ENCODE results near the gene TRUB1. TPM values are rescaled to one million over a fixed set of nuclear protein-coding genes. Genes with fewer than 3 reads are reported as not detected.
"Not testable (repeated sequence)": the region's sequence is repeated elsewhere in the genome, so short reads cannot be mapped to it uniquely, and the experiment has no call there.

Gene TRUB1
- total RNA-seq: 18.4 TPM
- long read RNA-seq, transcript TRUB1-201 (8 exons, 3,408 nt): major isoform, 42 of 48 reads
- long read RNA-seq, partial matches to known transcripts: 2 of 48 reads
- long read RNA-seq, other reads (novel, unspliced or antisense): 2 of 48 reads

DNA sequence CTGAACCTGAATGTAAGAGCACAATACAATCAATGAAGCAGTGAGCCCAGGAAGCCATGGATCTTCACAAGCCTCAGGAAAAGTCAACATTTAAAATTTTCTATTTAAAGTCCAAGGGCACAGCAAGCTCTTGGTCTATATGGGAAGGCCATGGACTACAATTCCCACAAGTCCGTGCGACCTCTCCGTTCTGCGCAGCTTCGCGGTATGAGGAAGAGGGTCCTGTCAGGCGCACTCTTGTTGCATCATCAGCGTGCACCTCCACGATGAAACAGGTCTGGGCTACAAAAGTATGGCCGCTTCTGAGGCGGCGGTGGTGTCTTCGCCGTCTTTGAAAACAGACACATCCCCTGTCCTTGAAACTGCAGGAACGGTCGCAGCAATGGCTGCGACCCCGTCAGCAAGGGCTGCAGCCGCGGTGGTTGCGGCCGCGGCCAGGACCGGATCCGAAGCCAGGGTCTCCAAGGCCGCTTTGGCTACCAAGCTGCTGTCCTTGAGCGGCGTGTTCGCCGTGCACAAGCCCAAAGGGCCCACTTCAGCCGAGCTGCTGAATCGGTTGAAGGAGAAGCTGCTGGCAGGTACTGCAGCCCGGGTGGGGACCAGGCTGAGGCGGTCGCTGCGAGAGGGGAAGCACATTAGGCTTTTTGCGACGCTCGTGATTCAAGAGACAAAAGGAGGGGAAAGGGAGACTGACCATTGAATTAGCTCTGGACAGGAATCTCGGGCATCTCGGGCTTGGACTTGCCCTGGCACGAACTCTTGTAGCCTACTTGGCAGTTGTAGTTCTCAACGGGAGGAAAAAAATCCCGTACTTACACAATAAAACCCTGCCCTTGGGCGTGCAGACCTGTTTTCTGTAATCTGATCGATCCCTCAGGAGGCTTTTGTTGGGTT lies at the start of gene TRUB1:
Gene TRUB1, plus strand, starts transcription at position 234 of the 894 bp plus-strand sequence. Its CDS starts 59 bp downstream, at position 293.
- Histone ChIP-seq H3K4me1 (peaks cover 47% of the 10 kb centered on the region), H3K36me3 (peaks cover 8% of the 10 kb centered on the region), H3K27me3 (ENCODE audit: low read depth) (no peaks in the 10 kb centered on the region), H3K27ac (replicated peaks) (peak within 1 kb of the TSS; percentile 96), H3K4me3 (peak within 1 kb of the TSS; percentile 96), H3K9me3 (replicated peaks) (no peaks in the 10 kb centered on the region)
- intact Hi-C loops (cut with micrococcal nuclease): no loop called here
- DNase-seq: peak; percentile 92
- TF ChIP-seq, protein P1, sequence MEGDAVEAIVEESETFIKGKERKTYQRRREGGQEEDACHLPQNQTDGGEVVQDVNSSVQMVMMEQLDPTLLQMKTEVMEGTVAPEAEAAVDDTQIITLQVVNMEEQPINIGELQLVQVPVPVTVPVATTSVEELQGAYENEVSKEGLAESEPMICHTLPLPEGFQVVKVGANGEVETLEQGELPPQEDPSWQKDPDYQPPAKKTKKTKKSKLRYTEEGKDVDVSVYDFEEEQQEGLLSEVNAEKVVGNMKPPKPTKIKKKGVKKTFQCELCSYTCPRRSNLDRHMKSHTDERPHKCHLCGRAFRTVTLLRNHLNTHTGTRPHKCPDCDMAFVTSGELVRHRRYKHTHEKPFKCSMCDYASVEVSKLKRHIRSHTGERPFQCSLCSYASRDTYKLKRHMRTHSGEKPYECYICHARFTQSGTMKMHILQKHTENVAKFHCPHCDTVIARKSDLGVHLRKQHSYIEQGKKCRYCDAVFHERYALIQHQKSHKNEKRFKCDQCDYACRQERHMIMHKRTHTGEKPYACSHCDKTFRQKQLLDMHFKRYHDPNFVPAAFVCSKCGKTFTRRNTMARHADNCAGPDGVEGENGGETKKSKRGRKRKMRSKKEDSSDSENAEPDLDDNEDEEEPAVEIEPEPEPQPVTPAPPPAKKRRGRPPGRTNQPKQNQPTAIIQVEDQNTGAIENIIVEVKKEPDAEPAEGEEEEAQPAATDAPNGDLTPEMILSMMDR (IDR thresholded peaks at IDR 0.05; ENCODE audit: borderline replicate concordance): no peak

- H3K36me3 ChIP-seq: no peaks in the 10 kb centered on the region
- no peak overlapping the region for H3K27ac ChIP-seq (replicated peaks)
- H3K4me1 ChIP-seq: no peaks in the 10 kb centered on the region
- DNase-seq: no peak
- H3K9me3 ChIP-seq (replicated peaks): no peaks in the 10 kb centered on the region
- TF ChIP-seq, protein P1 (IDR thresholded peaks at IDR 0.05; ENCODE audit: borderline replicate concordance): no peak
- H3K27me3 ChIP-seq (ENCODE audit: low read depth): no peaks in the 10 kb centered on the region
- no peak overlapping the region for H3K4me3 ChIP-seq
- intact Hi-C loops (cut with micrococcal nuclease): no loop called here
Observed at GRCh38 chr10:114893251-114893650, 44.7 kb upstream of the TRUB1 start.

GRCh38 chr10:114894911-114895310 lies 43.1 kb upstream of the TRUB1 start:
- intact Hi-C loops (cut with micrococcal nuclease): no loop called here
- TF ChIP-seq, protein P1 (IDR thresholded peaks at IDR 0.05; ENCODE audit: borderline replicate concordance): no peak
- no peak overlapping the region for H3K27ac ChIP-seq (replicated peaks)
- no peaks in the 10 kb centered on the region for H3K9me3 ChIP-seq (replicated peaks)
- no peak overlapping the region for H3K4me3 ChIP-seq
- no peaks in the 10 kb centered on the region for H3K36me3 ChIP-seq
- DNase-seq: no peak
- no peaks in the 10 kb centered on the region for H3K27me3 ChIP-seq (ENCODE audit: low read depth)
- H3K4me1 ChIP-seq: no peaks in the 10 kb centered on the region

- H3K4me3 ChIP-seq; DNase-seq; H3K9me3 ChIP-seq (replicated peaks); H3K4me1 ChIP-seq; H3K36me3 ChIP-seq; H3K27ac ChIP-seq (replicated peaks); H3K27me3 ChIP-seq (ENCODE audit: low read depth); intact Hi-C loops (cut with micrococcal nuclease): not testable (repeated sequence)
Observed at GRCh38 chr10:114897011-114897410, 41.0 kb upstream of the TRUB1 start.

DNA sequence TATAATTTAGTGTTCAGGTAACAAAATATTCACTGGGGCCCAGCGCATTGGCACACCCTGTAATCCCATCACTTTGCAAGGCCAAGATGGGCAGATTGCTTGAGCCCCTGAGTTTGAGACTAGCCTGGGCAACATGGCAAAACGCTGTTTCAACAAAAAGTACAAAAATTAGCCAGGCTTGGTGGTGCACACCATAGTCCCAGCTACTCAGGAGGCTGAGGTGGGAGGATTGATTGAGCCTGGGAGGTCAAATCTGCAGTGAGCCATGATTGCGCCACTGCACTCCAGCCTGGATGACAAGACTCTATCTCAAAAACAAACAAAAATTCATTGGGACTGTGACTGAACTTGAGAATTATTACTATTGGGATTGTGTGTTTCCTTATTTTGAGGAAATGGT lies 40.4 kb upstream of the TRUB1 start:
- intact Hi-C loops (cut with micrococcal nuclease): no loop called here
- TF ChIP-seq, protein P1 (IDR thresholded peaks at IDR 0.05; ENCODE audit: borderline replicate concordance): no peak

GRCh38 chr10:114899982-114900381 lies 38.0 kb upstream of the TRUB1 start:
- H3K4me3 ChIP-seq: no peak overlapping the region
- DNase-seq: no peak
- no peak overlapping the region for H3K27ac ChIP-seq (replicated peaks)
- no peaks in the 10 kb centered on the region for H3K27me3 ChIP-seq (ENCODE audit: low read depth)
- TF ChIP-seq, protein P1 (IDR thresholded peaks at IDR 0.05; ENCODE audit: borderline replicate concordance): no peak
- H3K36me3 ChIP-seq: no peaks in the 10 kb centered on the region
- intact Hi-C loops (cut with micrococcal nuclease): no loop called here
- no peaks in the 10 kb centered on the region for H3K9me3 ChIP-seq (replicated peaks)
- no peaks in the 10 kb centered on the region for H3K4me1 ChIP-seq

More for the DNA sequence above, 40.4 kb upstream of the TRUB1 start:
- DNase-seq: no peak
- no peak overlapping the region for H3K4me3 ChIP-seq
- no peaks in the 10 kb centered on the region for H3K27me3 ChIP-seq (ENCODE audit: low read depth)
- no peaks in the 10 kb centered on the region for H3K4me1 ChIP-seq
- no peaks in the 10 kb centered on the region for H3K36me3 ChIP-seq
- no peak overlapping the region for H3K27ac ChIP-seq (replicated peaks)
- H3K9me3 ChIP-seq (replicated peaks): no peaks in the 10 kb centered on the region
